Activated naive CD4-positive, alpha-beta T cell treated with Interleukin-2 at 50 U/mL for 16 hours (primary cell): ENCODE measurements around the gene AVPR1B.
"Not testable (repeated sequence)": the region's sequence is repeated elsewhere in the genome, so short reads cannot be mapped to it uniquely, and the experiment has no call there.

ENCODE experiments used
- DNase-seq: peaks from one replicate; pipeline ENCODE4 v3.0.0-alpha.2; 2020

Gene AVPR1B

GRCh38 chr1:206080026-206080820 is 37.0 kb downstream of the AVPR1B start:
- DNase-seq, result no peak

GRCh38 chr1:206079135-206079534 is 38.1 kb downstream of the AVPR1B start:
- no peak for DNase-seq

GRCh38 chr1:206075786-206076755 is 41.1 kb downstream of the AVPR1B start:
- DNase-seq, result no peak

- DNase-seq, result no peak
Measured at GRCh38 chr1:206074839-206075238, 42.3 kb downstream of the AVPR1B start.

GRCh38 chr1:206070627-206071304 is 46.4 kb downstream of the AVPR1B start:
- DNase-seq, result no peak

GRCh38 chr1:206068314-206068713 is 48.9 kb downstream of the AVPR1B start:
- DNase-seq, result no peak

- no peak for DNase-seq
Measured at GRCh38 chr1:206067486-206068227, 49.5 kb downstream of the AVPR1B start.

GRCh38 chr1:206066479-206067171 is 50.6 kb downstream of the AVPR1B start:
- DNase-seq, result no peak

GRCh38 chr1:206065547-206066145 is 51.5 kb downstream of the AVPR1B start:
- DNase-seq, result no peak

- DNase-seq, result not testable (repeated sequence)
Measured at GRCh38 chr1:206064501-206064900, 52.7 kb downstream of the AVPR1B start.

GRCh38 chr1:206064001-206064400 is 53.2 kb downstream of the AVPR1B start:
- not testable (repeated sequence) for DNase-seq

GRCh38 chr1:206062464-206062863 is 54.7 kb downstream of the AVPR1B start:
- no peak for DNase-seq

- DNase-seq, result no peak
Measured at GRCh38 chr1:206060844-206061243, 56.3 kb downstream of the AVPR1B start.
